Measurements from ENCODE around the gene DNASE1L3.

The DNASE1L3 gene

DNA sequence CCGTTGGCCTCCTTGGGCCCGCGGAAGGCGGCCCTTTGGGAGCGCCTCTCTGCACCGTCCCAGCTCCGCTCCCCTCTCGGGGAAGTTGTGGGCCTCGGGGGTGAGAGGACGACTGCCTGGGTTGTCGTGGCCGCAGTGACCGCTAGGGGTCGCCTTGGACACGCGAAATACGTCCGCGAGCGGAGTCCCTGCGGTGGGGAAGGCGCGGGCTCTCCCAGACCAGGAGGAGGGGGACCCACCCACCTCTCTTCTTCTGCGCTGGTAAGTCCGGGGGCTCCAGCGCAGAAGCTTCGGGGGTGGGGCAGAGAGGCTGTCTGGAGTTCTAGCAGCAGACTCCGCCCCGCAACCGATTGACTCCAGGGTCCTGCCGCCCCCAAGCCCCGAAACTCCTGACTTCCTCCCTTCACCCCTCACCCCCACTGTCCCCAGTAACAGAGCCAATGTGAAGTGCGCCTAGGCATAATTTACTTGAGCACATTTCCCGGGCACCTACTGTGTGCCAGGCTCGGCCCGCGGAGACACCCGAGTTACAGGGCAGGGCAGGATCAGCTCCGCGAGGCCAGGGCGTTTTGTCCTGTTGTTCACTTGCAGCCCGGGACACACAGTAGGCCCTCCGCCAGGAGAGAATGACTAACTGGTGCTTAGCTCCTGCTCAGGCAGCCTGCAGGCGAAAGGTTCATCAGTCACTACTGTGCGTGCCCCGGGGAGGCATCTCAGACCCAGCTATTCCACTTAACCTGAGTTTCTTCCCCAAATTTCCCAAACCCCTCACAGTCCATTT, 32.8 kb downstream of the DNASE1L3 start:
- peak; percentile 77 for DNase-seq (ENCODE audit: low read depth)

DNA sequence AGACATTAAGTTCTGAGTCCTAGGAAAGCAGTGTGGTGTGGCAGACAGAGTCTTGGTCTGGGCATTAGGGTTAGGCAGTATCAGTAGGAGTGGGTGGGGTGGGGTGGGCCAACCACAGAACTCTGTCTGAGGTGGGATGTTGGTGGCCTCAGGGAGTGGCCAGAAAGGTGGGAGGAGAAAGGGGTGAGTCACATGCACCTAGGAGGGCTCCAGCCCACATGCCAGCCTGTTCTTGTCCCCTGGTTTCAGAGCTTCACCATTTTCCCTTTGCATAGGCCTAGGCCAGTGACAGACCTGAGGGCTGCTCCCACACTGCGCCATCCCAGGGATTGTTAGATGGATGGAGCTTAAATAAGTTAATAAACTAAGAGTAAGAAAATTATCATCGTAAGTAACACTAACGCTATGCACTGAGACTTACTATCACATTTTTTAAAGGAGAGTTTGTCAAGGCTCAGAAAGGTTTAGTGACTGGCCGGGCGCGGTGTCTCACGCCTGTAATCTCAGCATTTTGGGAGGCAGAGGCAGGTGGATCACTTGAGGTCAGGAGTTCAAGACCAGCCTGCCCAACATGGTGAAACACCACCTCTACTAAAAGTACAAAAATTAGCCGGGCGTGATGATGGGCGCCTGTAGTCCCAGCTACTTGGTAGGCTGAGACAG, 33.8 kb downstream of the DNASE1L3 start:
- DNase-seq (ENCODE audit: low read depth), result no peak

- no peak for DNase-seq (ENCODE audit: low read depth)
These were observed 34.6 kb downstream of the DNASE1L3 start for GRCh38 chr3:58176185-58176530.

- no peak for DNase-seq (ENCODE audit: low read depth)
These were observed 35.2 kb downstream of the DNASE1L3 start for GRCh38 chr3:58175437-58176184.

- no peak for DNase-seq (ENCODE audit: low read depth)
These were observed 35.7 kb downstream of the DNASE1L3 start for GRCh38 chr3:58175187-58175436.

DNA sequence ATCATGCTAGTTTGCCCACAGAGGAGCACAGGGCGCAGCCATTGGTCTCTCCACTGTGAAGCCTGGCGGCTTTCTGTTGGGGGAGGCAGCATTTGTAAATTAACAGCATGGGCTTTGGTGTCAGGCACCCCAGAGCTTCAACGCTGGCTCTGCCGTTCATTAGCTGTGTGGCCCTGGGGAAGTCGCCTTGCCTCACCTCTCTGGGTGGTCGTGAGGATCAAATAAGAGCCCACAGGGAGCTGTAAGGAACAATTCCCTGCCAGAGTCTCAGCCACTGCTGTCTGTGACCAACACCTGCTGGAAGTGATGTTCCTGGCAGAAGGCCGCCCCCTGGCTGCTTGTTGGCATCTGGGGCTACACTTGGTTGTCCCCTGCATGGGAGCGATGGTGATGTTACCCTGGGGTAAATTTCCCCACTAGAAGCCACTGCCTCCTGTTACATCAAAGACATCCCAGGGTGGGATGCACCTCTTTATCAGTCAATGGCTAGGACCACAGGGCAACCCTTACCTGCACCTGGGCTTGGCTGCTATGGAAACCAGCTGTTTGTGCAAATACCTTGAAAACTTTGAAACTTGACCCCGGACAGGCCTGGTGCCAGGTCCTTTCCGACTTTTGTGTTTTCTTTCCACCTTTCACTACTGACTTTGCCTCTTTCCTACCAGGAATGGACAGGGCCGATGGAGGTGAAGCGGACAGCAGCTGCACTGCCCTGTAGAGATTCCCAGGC, 36.9 kb downstream of the DNASE1L3 start:
- DNase-seq (ENCODE audit: low read depth), result peak; percentile 11

DNA sequence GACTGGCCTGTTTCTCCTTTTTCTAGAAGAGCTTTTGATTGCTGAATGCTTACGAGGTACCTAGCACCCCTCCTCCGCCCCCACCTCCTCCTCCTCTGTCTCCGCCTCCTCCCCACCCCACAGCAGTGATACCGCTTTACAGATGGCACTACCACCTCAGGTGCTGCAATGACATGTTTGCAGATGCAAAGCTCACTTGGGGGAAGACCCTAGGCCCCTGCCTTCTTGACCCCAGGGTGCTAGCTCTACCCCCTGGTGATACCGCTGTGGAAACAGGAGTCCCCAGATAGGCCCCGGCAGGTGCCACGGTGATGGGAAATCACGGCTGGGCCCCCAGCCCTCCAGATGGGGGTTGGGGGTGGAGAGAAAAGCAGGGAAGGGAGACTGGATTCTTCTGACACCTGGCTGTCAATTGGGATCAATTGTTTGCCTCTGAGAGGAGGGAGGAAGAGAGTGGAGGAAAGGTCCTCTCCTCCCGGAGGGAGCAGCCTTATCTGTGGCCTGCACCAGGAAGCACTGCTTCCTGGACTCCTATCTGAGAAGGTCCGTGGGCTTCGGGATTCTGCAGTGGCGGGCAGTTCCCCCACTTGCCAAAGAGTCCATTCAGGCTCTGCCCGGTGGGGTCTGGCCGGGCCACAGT, 37.6 kb downstream of the DNASE1L3 start:
- no peak for DNase-seq (ENCODE audit: low read depth)

DNA sequence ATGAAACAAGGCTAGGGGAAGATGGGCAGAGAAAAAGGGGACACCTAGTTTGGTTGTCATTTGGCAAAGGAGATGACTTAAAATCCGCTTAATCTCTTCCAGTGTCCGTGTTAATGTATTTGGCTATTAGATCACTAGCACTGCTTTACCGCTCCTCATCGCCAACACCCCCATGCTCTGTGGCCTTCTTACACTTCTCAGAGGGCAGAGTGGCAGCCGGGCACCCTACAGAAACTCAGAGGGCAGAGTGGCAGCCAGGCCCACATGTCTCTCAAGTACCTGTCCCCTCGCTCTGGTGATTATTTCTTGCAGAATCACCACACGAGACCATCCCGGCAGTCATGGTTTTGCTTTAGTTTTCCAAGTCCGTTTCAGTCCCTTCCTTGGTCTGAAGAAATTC, 39.6 kb downstream of the DNASE1L3 start:
- DNase-seq (ENCODE audit: low read depth), result no peak

- no peak for DNase-seq (ENCODE audit: low read depth)
These were observed 40.4 kb downstream of the DNASE1L3 start for GRCh38 chr3:58170376-58170775.

DNA sequence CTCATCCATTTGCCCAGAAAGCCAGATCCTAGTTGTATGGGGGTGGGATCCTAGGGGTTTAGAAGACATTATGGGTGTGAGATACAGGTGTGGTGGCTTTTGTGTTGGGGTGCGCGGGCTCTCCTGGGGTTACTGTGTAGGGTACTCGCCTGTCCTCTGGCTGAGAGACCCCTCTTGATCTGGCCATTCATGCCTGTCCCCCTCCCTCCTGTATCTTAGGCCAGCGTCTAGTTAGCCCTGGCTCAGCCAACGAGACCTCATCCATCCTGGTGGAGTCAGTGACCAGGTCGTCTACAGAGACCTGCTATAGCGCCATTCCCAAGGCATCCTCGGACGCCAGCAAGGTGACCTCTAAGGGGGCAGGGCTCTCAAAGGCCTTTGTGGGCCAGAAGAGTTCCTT, 41.4 kb downstream of the DNASE1L3 start:
- DNase-seq (ENCODE audit: low read depth), result no peak

DNA sequence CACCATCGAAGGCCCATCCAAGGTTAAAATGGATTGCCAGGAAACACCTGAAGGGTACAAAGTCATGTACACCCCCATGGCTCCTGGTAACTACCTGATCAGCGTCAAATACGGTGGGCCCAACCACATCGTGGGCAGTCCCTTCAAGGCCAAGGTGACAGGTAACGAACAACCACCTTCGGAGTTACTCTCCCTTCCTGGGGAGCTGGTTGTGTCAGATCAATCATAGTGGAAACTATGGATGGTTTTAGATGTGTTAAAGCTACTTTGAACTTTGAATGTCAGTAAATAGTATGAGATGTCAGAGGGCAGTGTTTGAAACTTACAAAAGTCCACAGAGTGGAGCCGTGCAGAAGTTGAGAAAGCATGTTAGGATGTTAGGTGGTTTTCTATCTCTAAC, 42.3 kb downstream of the DNASE1L3 start:
- DNase-seq (ENCODE audit: low read depth), result no peak

DNA sequence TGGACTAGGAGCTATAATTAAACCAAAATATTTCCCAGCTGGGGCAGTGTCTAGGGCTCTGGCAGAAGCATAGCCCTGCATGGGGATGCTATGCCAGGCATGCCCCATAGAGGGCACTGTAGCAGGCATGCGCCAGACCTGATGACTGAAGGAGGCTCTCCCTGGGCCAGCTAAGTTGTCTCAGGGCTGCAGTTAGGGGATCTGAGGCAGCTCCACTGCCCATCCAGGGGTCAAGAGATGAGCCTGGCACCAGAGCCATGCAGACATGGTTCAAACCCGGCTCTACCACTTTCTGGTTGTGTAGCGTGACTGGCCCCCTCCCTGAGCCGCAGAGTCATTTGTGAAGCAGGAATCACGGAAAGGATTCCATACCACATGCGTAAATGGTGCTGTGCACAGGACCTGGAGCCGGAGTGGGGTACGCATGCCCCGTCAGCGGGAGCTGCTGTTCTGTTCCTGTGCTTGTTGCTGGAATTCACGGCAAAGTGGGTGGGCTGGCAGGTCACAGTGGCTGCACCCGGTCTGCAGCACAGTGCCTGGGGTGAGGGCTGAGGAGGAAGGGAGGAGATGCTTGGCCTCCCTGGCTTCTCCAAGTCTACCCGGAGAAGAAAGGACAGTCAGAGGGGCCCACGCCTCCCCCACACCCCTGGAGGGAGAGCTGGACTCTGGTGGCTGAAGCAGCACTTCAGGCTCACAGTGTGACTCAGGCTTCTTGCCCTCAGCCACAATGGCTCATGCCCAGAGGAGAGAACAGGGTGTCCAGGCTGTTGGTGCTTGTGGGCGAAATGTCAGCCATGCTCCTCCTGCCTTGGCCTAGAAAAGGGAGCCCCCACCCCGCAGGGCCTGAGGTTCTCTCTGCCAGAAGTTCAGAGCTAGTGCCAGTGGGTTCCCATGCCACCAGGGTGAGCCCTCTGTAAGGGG, 43.1 kb downstream of the DNASE1L3 start:
- DNase-seq (ENCODE audit: low read depth), result peak; percentile 20

- DNase-seq (ENCODE audit: low read depth), result no peak
These were observed 45.6 kb downstream of the DNASE1L3 start for GRCh38 chr3:58164906-58165821.

- no peak for DNase-seq (ENCODE audit: low read depth)
These were observed 46.4 kb downstream of the DNASE1L3 start for GRCh38 chr3:58164199-58164879.

DNA sequence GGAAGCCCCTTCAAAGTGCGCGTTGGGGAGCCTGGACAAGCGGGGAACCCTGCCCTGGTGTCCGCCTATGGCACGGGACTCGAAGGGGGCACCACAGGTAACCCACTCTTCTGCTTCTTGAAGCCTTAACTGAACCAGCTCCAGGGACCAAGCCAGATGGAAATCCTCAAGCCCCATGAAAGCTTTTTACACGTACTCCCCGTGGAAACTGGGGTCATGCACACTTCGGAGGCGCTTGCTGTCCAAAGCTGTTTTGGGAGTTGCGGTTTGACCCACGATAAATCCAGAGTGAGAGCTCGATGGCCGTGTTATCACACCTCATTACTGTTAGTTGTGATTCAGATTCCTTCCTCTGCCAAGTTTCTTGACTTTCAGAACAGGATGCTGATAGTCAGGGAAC, 47.5 kb downstream of the DNASE1L3 start:
- DNase-seq (ENCODE audit: low read depth), result no peak

DNA sequence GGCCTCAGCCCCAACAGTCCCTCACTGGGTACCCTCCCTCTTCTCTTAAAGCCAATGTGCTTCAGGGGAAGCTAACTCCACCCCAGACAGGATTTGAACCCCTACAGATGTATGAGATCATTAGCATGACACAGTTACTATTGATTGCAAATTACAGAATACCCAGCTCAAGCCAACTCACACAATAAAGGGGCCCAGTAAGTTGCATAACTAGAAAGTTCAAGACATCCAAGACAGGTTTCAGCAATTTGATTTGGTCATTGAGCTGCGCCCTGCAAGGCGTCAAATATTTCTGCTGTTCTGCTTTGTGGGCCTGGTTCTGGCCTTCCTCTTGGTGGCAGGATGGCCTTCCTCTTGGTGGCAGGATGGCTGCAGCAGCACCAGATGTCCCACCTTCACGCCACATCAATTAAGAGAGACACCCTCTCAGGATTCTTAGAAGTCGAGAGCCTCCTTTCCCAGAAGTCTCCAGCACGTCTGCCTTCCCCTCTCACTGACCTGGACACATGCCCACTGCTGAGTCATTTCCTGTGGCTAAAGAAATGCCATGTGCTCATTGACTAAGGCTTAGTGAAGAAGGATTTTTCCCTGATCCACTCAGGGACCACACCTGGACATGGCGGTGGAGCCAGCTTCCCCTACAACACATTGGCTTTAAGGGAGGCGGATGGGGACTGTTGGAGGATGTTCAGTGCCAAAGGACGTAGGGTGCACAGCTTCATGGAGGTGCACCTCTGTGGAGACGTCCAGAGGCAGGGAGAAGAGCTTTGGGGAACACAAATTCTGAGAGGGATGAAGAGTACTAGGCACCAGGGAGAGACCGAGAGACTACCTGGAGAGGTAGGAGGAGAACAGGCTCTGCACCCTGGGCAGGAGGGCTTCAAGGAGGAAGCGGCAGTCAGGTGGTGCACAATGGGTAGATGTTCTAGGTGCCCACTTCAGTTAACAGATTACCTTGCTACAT, 49.1 kb downstream of the DNASE1L3 start:
- DNase-seq (ENCODE audit: low read depth), result no peak

GRCh38 chr3:58160399-58160798, 50.4 kb downstream of the DNASE1L3 start:
- no peak for DNase-seq (ENCODE audit: low read depth)
